HTERT RPE-1 (cell line): ENCODE measurements around the gene PAFAH1B2.
"Not testable (repeated sequence)": the region's sequence is repeated elsewhere in the genome, so short reads cannot be mapped to it uniquely, and the experiment has no call there.

Source experiments
- in situ Hi-C: fragments of 300-500 bp; cut with MboI; formaldehyde crosslinking; loops from 4 replicates; pipeline ENCODE4 v1.14.3; 2020; ENCODE audit warnings: low sequenced_read_pairs

Gene PAFAH1B2, protein sequence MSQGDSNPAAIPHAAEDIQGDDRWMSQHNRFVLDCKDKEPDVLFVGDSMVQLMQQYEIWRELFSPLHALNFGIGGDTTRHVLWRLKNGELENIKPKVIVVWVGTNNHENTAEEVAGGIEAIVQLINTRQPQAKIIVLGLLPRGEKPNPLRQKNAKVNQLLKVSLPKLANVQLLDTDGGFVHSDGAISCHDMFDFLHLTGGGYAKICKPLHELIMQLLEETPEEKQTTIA

DNA sequence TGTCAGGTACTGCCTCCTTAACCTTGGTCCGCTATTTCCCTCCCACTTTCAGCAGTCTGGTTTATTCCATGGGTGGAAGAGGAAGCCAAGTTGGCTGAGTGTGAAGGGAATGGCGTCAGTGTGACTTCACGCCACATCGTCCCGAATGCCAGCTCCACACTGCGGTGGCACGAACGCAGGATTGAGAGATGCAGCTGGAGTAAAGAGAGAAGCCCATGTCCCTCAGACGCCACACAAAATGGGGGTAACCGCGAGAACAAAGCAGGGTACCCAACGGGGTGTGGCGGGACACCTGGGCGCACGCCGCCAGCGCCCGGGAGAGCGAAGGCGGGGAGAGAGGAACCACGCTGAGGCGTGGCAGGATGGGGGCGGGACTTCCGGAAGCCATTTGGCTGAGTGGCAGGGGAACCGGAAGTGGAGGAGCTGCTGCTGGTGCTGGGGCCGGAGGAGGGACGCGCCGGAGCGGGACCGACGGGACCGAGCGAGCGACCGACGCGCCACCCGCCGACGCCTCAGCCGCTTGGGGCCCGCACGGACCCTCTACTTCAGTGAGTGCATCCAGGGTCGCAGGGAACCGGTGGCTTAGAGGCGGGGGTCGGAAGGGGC lies at the start of gene PAFAH1B2:
TSS of gene PAFAH1B2 (plus strand) at position 417 of the 606 bp plus-strand sequence. CDS start 8,161 bp downstream, outside the sequence.
- in situ Hi-C loops, result no loop called here

DNA sequence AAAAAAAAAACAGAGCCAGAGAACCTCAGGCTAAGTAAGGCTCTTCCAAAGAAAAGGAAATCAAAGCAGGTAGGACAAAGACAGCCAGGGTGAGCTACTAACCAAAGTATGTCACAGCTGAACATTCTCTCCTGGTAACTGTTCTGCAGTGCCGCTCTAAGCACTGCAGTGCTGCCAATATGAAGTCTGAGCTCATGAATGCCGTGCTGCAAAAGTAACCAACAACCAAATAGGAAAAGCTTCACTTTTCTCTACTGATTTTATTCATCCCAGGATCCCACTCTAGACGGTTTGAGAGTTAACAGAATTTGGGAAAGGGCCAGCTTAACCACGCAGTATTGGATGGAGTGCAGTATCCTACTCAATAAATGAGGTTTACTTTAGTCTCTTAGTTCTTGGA lies 49.3 kb upstream of the PAFAH1B2 start:
- in situ Hi-C loops, result no loop called here

DNA sequence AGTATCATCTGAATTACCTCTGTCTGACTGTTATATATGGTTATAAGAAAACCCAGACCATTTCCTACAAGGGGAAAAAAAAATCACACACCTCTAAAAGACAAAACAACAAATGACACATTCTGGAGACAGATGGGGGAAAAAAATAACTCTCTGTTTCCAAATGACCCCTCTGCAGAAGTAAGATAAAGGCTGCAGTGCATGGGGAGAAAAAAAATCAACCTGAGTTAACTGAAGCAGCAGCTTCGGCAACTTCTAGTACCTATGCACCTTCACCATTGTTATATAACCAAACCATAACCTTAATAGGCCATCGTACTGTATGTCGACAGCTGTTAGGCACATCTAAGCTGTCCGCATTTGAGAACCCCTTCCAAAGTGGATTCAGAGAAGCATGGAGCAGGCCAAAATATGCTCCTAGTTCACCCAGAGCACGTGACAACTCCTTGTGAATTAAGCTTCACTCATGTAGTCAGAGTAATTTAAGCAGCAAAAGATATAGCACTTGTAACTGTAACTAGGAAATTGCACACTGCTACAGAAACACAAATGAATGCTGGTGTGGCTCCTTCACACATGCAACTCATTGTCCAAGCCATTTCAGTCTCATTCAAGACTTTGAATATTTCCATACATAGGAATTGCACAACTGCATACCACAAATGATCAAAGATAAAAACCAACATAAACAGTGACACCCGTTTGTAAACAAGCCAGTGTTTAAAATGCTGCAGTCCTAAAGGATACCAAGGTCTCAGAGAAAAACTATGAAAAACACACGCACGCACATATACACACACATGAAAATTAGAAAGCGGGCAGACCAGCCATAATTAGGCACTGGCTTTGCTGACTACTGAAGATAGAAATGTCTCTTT lies 48.6 kb upstream of the PAFAH1B2 start:
- in situ Hi-C loops, result no loop called here

DNA sequence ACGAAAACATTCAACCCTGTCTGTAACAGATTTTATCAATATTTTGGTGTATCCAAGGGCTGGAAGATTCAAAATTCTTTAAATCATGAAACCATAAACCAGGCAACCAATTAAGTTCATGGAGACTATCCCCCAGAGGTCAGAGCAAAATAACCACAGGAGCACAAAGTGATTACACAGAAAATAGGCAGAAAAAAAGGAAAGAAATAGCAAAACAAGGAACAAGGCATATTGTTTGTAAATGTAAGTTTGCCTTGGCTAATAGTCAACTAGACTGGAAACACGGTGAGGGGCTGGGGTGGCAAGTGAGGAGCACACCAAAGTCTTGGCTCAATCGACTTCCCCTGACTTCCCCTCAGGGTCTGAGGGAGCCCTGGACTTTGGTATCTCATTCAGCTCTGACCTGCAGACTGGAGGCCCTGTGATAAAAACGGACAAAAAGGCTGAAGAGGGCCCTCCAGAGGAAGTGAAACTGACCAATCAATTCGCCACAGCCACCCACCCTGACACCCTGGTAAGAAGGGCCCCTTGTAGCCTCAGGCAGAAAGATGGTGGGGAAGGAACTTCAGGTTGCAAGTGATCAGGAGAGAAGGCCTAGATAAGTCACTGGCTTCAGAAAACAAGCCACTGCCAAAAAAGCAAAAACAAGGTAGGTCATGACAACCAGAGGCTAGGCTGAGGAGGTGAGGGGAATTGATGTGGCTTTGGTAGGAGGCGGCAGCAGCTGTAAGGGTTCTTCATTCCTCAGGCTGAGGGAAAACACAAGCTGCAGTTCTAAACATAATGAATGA lies 47.7 kb upstream of the PAFAH1B2 start:
- in situ Hi-C loops, result no loop called here

DNA sequence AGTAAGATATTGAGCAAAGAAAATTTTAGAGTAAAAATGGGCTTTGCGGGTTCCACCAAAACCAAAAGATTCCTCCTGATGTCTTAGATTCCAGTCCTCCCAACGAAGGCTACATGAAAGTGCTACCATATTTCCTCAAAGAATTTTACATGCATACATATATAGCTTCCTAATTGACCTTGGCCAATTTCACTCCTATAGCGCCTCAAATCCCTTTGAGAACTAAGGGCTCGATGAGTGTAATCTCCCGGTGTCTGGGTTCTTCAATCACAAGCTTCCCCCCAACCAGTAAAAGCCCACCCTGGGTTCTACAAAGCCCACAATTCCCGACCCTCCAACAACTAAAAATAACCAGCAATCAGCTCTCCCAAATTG lies 47.1 kb upstream of the PAFAH1B2 start:
- in situ Hi-C loops, result no loop called here

DNA sequence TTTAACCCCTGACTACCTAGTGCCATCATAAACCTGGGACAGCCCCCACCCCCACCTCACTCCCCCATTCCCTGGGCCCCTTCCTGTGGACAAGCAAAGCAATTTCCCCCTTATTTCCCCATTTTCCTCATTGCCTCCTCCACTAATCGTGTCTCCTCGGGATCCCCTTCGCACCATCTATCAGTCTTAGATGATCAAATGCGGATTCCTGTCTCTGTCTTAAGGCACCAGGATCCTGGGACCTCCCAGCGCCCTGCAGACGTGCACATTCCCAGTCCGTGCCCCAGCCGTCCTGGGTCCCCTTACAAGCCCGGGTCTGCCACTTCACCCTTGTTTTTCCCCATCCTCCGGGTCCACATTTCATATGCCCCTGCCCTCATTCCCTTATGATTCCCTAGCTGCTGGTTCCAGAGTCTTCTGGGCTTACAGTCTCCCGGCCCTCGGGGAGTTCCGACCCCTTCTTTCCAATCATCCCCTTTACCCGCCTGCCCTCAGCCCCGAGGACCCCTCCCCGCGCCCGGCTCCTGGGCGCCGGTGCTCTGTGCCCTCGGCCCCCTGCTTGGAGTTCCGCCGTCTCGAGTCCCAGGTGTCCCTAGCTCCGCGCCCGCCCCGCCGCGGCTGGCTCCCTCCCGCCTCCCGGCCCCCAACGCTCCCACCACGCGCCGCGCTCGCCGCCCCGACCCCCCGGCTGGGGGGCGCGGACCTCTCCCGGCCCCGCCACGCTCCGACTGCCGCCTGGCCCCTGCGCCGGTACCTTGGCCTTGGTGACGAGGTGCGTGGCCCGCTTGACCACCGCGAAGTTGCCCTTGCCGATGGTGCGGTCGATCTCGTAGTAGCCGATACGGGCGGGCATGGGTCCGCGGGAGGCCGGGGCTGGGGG lies 46.5 kb upstream of the PAFAH1B2 start:
- in situ Hi-C loops, result no loop called here

DNA sequence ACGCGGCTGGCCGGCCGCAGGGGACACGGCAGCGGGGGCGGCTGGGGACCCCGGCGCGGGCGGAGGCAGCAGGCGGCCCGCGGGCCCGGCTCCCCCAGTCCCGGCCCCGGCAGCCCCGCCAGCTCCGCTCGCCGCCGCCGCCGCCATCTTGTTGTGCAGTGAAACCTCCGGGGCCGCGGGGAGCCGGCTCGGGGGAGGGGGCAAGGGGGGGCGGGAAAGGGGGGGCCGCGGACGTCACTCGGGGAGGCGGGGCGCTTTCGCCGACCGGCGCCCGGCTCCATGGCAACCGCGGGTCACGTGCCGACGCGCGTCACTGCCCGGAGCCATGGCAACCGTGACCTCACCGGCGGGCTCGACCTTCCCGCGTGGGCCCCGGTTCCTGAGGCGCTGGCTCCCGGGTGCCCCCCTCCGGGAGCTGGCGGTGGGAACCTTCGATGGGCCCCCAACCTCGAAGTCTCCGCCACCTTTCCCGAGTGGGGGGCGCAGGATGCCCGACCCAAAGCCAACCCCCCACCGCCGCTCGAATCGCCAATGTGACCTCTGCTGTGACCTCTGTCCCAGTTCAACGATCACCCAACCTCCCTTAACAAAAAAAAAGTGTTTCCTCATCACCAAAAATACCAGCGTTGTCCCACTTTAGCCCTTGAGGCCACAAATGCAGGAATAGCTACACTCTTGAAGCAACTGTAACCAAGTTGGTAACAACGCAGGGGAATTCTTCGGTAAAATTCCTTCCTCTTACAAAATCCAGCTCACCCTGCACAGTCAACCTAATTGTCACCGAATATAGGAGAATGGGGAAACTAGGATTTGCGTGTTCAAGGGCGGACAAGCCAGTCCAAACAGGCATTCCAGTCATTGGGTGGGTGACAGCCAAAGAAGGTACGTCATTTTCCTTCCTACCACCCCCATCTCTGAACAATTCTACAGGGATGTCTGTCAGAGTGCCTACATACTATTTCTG lies 45.5 kb upstream of the PAFAH1B2 start, which contains the start of gene SIK3:
TSS of gene SIK3 (minus strand) at position 160 of the 964 bp plus-strand sequence. CDS start at position 147, 13 bp downstream.
- in situ Hi-C loops, result no loop called here

DNA sequence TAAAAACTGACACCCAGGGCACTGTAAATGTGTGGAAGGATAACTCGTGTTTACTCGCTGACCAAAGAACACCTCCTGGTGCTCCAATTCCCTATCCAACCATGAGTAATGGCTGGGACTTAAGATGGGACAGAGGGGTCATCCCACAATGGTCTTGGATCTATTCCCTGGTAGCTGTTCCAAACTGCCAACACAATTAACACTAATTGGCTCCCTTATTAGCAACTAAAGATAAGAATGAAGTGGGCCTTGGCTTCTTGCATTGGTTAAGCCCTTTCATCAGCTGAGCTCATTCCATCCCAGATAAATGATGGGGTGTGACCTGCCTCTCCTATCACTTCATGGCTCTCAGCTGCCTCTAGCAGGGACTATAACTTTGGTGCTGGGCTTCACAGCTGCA lies 44.4 kb upstream of the PAFAH1B2 start:
- in situ Hi-C loops, result no loop called here

DNA sequence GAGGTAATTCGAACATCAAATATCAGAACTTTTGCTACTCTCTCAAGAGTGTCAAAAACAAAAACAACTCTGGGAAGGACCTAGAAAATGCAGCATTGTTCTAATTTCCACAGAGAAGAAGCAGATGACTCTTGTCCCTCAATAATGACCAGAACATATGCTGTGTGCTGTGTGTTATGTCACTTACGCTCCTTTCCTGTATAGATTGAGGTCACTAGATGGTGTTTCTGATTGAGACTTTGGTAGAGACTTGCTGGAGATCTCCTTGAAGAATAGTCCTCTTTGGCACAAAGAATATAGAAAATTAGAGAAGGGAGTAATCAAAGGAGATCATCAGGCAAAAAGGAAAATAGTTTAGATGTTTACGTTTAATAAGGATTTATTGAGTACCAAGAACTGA lies 43.5 kb upstream of the PAFAH1B2 start:
- in situ Hi-C loops, result no loop called here

DNA sequence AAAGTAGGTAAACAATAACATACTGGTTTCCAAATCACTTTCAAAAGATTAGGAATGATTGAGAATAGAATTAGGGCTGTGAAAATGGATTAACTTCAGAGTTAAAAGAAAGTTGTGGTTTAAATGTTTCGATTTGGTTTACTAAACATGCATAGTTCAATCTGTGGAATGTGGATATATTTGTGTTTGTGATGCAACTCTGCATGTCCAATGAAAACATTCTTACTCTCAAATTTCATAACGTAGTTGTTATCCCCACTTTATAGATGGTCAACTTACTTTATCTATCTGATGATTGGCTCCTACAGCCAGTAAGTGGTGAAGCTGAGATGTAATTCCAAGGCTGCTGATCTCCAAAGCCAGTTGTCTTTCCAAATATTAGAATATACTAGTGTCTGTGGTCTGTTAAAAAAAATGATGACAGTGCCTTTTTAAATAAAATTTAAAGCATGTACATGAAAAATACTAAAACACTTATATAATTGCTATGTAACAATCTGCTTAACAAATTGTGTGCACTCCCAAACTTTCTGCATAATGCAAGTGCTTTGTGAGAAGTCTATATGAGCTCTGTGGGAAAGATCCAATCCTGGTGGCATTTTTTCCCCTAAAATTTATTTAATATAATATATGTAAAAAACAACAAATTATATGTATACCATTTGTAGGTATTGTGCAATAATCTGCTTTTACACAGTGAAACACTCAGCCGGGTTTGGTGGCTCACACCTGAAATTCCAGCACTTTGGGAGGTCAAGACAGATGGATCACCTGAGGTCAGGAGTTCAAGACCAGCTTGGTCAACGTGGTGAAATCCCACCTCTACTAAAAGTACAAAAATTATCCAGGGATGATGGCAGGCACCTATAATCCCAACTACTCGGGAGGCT lies 36.1 kb upstream of the PAFAH1B2 start:
- in situ Hi-C loops, result no loop called here

DNA sequence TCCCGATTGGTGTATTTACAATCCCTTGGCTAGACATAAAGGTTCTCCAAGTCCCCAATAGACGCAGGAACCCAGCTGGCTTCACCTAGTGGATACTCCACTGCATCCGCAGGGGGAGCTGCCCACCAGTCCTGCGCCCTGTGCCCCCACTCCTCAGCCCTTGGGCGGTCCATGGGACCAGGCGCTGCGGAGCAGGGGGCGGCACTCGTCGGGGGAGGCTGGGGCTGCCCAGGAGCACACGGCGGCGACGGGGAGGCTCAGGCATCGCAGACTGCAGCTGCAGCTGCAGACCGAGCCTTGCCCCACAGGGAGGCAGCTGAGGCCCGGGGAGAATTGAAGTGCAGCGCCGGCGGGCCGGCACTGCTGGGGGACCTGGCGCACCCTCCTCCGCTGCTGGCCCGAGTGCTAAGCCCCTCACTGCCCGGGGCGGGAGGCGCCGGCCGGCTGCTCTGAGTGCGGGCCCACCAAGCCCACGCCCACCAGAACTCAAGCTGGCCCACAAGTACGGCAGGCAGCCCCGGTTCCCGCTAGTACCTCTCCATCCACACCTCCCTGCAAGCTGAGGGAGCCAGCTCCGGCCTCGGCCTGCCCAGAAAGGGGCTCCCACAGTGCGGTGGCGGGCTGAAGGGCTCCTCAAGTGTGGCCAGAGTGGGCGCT lies 33.7 kb upstream of the PAFAH1B2 start:
- in situ Hi-C loops, result no loop called here

DNA sequence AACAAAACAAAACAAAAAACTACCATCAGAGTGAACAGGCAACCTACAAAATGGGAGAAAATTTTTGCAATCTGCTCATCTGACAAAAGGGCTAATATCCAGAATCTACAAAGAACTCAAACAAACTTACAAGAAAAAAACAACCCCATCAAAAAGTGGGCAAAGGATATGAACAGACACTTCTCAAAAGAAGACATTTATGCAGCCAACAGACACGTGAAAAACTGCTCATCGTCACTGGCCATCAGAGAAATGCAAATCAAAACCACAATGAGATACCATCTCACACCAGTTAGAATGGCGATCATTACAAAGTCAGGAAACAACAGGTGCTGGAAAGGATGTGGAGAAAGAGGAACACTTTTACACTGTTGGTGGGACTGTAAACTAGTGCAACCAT lies 31.6 kb upstream of the PAFAH1B2 start:
- in situ Hi-C loops, result not testable (repeated sequence)

DNA sequence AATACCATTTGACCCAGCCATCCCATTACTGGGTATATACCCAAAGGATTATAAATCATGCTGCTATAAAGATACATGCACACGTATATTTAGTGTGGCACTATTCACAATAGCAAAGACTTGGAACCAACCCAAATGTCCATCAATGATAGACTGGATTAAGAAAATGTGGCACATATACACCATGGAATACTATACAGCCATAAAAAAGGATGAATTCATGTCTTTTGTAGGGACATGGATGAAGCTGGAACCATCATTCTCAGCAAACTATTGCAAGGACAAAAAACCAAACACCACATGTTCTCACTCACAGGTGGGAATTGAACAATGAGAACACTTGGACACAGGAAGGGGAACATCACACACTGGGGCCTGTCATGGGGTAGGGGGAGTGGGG lies 31.1 kb upstream of the PAFAH1B2 start:
- in situ Hi-C loops, result not testable (repeated sequence)

DNA sequence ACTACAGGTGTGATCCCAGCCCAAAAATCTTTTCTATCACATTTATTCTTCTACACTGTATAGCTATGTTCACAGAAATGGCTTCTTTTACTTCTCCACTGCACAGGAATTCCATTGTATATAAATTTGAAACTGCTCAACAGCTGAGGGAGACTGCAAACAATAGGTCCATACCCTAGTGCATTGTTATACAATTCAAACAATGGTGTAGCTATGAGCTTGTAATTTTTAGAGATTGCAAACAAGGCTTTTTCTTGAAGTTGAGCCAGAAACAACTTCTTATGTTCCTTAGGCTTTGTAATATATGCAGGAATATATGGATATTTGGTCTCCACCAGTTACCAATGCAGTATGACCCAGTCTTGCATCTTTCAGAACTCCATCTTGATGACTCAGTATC lies 26.4 kb upstream of the PAFAH1B2 start:
- in situ Hi-C loops, result no loop called here

DNA sequence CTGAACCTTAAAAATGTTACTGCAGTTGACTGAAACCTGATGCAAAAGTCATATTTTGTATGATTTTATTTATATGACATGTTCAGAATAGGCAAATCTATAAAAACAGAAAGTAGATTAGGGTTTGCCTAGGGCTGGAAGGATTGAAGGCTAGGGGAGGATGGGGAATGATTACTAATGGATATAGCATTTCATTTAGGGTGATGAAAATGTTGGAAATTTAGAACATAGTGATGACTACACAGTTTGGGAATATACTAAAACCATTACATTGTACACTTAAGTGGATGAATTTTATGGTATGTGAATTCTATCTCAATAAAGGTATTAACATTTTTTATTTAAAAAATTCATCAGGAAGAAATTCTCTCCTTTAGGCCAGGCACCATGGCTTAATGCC lies 22.9 kb upstream of the PAFAH1B2 start:
- in situ Hi-C loops, result no loop called here

DNA sequence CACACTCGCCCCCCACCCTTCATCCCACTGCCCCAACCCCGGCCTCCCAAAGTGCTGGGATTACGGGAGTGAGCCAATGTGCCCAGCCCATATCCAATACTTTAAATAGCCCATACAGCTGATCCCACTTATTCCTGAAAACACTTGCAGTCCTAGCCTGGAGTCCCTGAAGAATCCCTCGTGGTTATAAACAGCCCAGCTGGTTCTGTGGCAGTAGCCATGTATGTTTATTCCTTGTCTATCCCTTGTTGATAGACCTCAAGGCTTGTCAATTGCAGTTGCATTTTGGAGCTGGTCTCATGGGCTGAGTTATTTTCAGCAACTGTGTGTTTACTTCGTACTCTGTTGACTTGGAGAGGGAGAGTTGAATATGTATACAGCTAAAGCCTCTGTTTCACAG lies 21.5 kb upstream of the PAFAH1B2 start:
- in situ Hi-C loops, result no loop called here

DNA sequence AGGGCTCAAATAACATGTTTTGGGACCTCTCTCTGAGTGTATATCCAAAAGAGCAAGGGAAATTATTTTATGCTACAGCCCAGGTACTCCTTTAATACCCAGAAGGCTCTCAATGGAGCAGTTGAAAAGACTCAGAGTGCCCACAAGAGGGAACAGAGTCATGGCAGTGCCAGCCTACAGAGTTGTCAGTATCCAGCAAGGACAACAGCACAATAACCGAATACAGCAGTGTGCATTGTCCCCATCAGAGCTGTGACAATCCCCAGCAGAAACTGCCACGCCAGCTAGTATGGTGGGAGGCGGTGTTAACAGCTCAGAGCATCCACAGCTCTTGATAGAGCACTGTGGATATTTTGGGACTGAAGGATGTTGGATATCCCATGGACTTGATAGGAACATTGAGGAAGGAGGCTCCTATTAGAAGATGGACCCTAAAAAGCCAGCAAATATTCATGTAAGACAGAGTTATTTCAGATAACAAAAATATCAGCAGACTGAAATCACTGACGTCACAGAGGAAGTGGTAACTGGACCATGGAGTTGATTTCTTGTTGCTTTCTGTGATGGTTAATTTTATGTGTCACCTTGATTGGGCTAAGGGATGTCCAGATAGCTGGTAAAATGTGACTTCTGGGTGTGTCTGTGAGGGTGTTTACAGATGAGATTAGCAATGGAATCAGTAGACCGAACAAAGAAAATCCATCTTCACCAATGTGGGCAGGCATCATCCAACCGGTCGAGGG lies 17.7 kb upstream of the PAFAH1B2 start:
- in situ Hi-C loops, result no loop called here
